HCT116 (cell line): ENCODE measurements around the gene EMD. TPM values are rescaled to one million over a fixed set of nuclear protein-coding genes. Genes with fewer than 3 reads are reported as not detected.

Experiments
- ATAC-seq: fragments of 200-7000 bp; cut with Tn5 transposase; 2 replicates; pipeline ENCODE4 v1.9.1; 2020; ENCODE audit warnings: mild to moderate bottlenecking, moderate library complexity
- BruUV-seq: library from RNA; stranded (reverse); fragments of 400-500 nt; replicated peaks from 2 replicates; lab custom pipeline; 2021; lab: Mats Ljungman, UMichigan
- CTCF ChIA-PET: fragments of 300-600 bp; sonication (Branson Sonifier 250); formaldehyde crosslinking; loops from one replicate; lab custom pipeline; 2021; ENCODE audit warnings: antibody characterized with exemption; lab: Charles Lee
- POLR2A ChIA-PET: fragments of 300-600, 350-600 bp; sonication (Branson Sonifier 250); formaldehyde crosslinking; loops from one replicate; lab custom pipeline; 2021; ENCODE audit warnings: antibody characterized with exemption; lab: Charles Lee
- RAD21 ChIA-PET, 2 experiments: fragments of 300-600 bp; sonication (Branson Sonifier 250); formaldehyde crosslinking; loops; one replicate each; lab custom pipeline; 2023; ENCODE audit warnings: low total read pairs in 2 of 2; ENCODE audit not compliant: uncharacterized antibody in 2 of 2, unreplicated experiment in 2 of 2, low non-redundant PET in 1 of 2; lab: Charles Lee
- DNase-seq: peaks from one replicate; pipeline ENCODE4 v3.0.0-alpha.2; 2010; ENCODE audit warnings: low read depth, low spot score
- H2AFZ ChIP-seq: fragments of 200-600 bp; shearing (Covaris generic), sonication (generic); 2 replicates; pipeline ENCODE4 v1.6.1; 2017; ENCODE audit warnings: low read depth, mixed run types, mixed read lengths, antibody characterized with exemption, low read length; ENCODE audit not compliant: poor library complexity, severe bottlenecking
- H3K27ac ChIP-seq: 2 replicates; pipeline ENCODE4 v1.5.1; 2012; ENCODE audit warnings: low read depth, low read length
- H3K27me3 ChIP-seq: fragments of 200-600 bp; sonication (generic); 2 replicates; pipeline ENCODE4 v1.6.1; 2016; ENCODE audit warnings: mixed run types, low read length, mixed read lengths; ENCODE audit not compliant: insufficient read depth
- H3K36me3 ChIP-seq, 2 experiments: fragments of 200-500 bp in 1 of 2; fragments of 200-600 bp in 1 of 2; sonication (Bioruptor generic) in 1 of 2; sonication (generic) in 1 of 2; 2 replicates each; pipeline versions ENCODE4 v1.5.1 to v1.6.1; 2014 to 2016; ENCODE audit warnings: low read length in 2 of 2, inconsistent platforms in 1 of 2, mixed read lengths in 1 of 2, mixed run types in 1 of 2; ENCODE audit not compliant: insufficient read depth in 2 of 2, control insufficient read depth in 1 of 2
- H3K4me1 ChIP-seq, 2 experiments: fragments of 200-600 bp in 1 of 2; sonication (generic) in 1 of 2; 2 replicates each; pipeline versions ENCODE4 v1.5.1 to v1.6.1; 2012 to 2017; ENCODE audit warnings: low read length in 2 of 2, inconsistent platforms in 1 of 2, mild to moderate bottlenecking in 1 of 2, mixed read lengths in 1 of 2, mixed run types in 1 of 2, moderate library complexity in 1 of 2; ENCODE audit not compliant: insufficient read depth in 2 of 2, control insufficient read depth in 1 of 2
- H3K4me2 ChIP-seq: fragments of 200-600 bp; sonication (generic); 2 replicates; pipeline ENCODE4 v1.6.1; 2017; ENCODE audit warnings: mixed run types, low read length, mixed read lengths
- H3K4me3 ChIP-seq, 2 experiments: fragments of 200-600 bp in 1 of 2; sonication (generic) in 1 of 2; replicated peaks in 1 of 2; 2 replicates each; pipeline ENCODE4 v1.5.1; 2011 to 2016; ENCODE audit warnings: low read length in 2 of 2, control low read depth in 1 of 2, low read depth in 1 of 2, mild to moderate bottlenecking in 1 of 2, mixed read lengths in 1 of 2, mixed run types in 1 of 2
- H3K79me2 ChIP-seq: fragments of 200-600 bp; sonication (generic); 2 replicates; pipeline ENCODE4 v1.6.1; 2017; ENCODE audit warnings: mild to moderate bottlenecking, mixed run types, low read length, moderate library complexity, mixed read lengths; ENCODE audit not compliant: insufficient read depth
- H3K9ac ChIP-seq: fragments of 200-600 bp; sonication (generic); 2 replicates; pipeline ENCODE4 v1.6.1; 2016; ENCODE audit warnings: low read length, mixed read lengths
- H3K9me2 ChIP-seq: fragments of 200-600 bp; sonication (generic), shearing (Covaris generic); 2 replicates; pipeline ENCODE4 v1.6.1; 2017; ENCODE audit warnings: mixed run types, mild to moderate bottlenecking, moderate library complexity; ENCODE audit not compliant: insufficient read depth
- H3K9me3 ChIP-seq, 2 experiments: fragments of 200-500 bp in 1 of 2; fragments of 200-600 bp in 1 of 2; sonication (Bioruptor generic) in 1 of 2; sonication (generic) in 1 of 2; 2 replicates each; pipeline ENCODE4 v1.6.1; 2014 to 2017; ENCODE audit warnings: low read length in 2 of 2, mixed read lengths in 2 of 2, inconsistent platforms in 1 of 2, low read depth in 1 of 2, mild to moderate bottlenecking in 1 of 2, mixed run types in 1 of 2, moderate library complexity in 1 of 2; ENCODE audit not compliant: control insufficient read depth in 1 of 2, insufficient read depth in 1 of 2
- H4K20me1 ChIP-seq: fragments of 200-600 bp; sonication (generic), shearing (Covaris generic); 2 replicates; pipeline ENCODE4 v1.6.1; 2017; ENCODE audit warnings: mixed run types, mild to moderate bottlenecking, moderate library complexity; ENCODE audit not compliant: insufficient read depth
- CBX3 ChIP-seq: IDR thresholded peaks from 2 replicates; pipeline ENCODE4 v1.6.1; 2012; ENCODE audit warnings: low read depth
- CEBPB ChIP-seq: IDR thresholded peaks from 2 replicates; pipeline ENCODE4 v1.6.1; 2012; ENCODE audit warnings: low read depth
- CTCF ChIP-seq, 3 experiments: fragments of 200-600 bp in 1 of 3; sonication (generic) in 1 of 3; IDR thresholded peaks in 2 of 3; conservative IDR thresholded peaks in 1 of 3; 2 replicates each; pipeline ENCODE4 v1.5.1; 2012 to 2017; ENCODE audit warnings: low read depth in 2 of 3, low read length in 2 of 3, antibody characterized with exemption in 1 of 3, borderline replicate concordance in 1 of 3, control low read depth in 1 of 3, mild to moderate bottlenecking in 1 of 3, mixed read lengths in 1 of 3, mixed run types in 1 of 3, moderate library complexity in 1 of 3; ENCODE audit not compliant: insufficient read depth in 1 of 3
- ELF1 ChIP-seq: IDR thresholded peaks from 2 replicates; pipeline ENCODE4 v1.6.1; 2012; ENCODE audit warnings: low read depth, borderline replicate concordance
- EZH2 ChIP-seq: fragments of 200-600 bp; sonication (generic); IDR thresholded peaks from 2 replicates; pipeline ENCODE4 v1.6.1; 2017; ENCODE audit warnings: antibody characterized with exemption, mixed run types
- EZH2phosphoT487 ChIP-seq: fragments of 200-600 bp; IDR thresholded peaks from 2 replicates; pipeline ENCODE4 v1.6.1; 2018; ENCODE audit warnings: antibody characterized with exemption, borderline replicate concordance
- JUND ChIP-seq: IDR thresholded peaks from 2 replicates; pipeline ENCODE4 v1.6.1; 2012
- POLR2A ChIP-seq: IDR thresholded peaks from 2 replicates; pipeline ENCODE4 v1.7.0; 2011; ENCODE audit warnings: borderline replicate concordance; ENCODE audit not compliant: insufficient read depth, insufficient read length; ENCODE audit errors: extremely low read depth
- POLR2AphosphoS5 ChIP-seq: IDR thresholded peaks from 2 replicates; pipeline ENCODE4 v1.6.1; 2011; ENCODE audit warnings: mild to moderate bottlenecking, low read depth, low read length, moderate library complexity
- RAD21 ChIP-seq: IDR thresholded peaks from 2 replicates; pipeline ENCODE4 v1.6.1; 2012; ENCODE audit warnings: low read depth, mild to moderate bottlenecking
- REST ChIP-seq: IDR thresholded peaks from 2 replicates; pipeline ENCODE4 v1.6.1; 2012; ENCODE audit warnings: low read depth
- SIN3A ChIP-seq: IDR thresholded peaks from 2 replicates; pipeline ENCODE4 v1.6.1; 2012; ENCODE audit warnings: low read depth
- SP1 ChIP-seq: IDR thresholded peaks from 2 replicates; pipeline ENCODE4 v1.6.1; 2012; ENCODE audit warnings: low read depth
- SRF ChIP-seq: IDR thresholded peaks from 2 replicates; pipeline ENCODE4 v1.6.1; 2012; ENCODE audit warnings: low read depth
- TCF7L2 ChIP-seq: IDR thresholded peaks from 2 replicates; pipeline ENCODE4 v1.7.0; 2011; ENCODE audit warnings: borderline replicate concordance, inconsistent platforms; ENCODE audit not compliant: insufficient read depth, insufficient read length; ENCODE audit errors: extremely low read depth
- YY1 ChIP-seq: IDR thresholded peaks from 2 replicates; pipeline ENCODE4 v1.6.1; 2011; ENCODE audit warnings: low read length, low read depth, moderate library complexity, mild to moderate bottlenecking; ENCODE audit not compliant: insufficient replicate concordance; ENCODE audit errors: extremely low read depth
- ZNF274 ChIP-seq: fragments of 200-500 bp; sonication (Bioruptor generic); IDR thresholded peaks from 2 replicates; pipeline ENCODE4 v1.6.1; 2014; ENCODE audit warnings: mild to moderate bottlenecking, low read depth, low read length, inconsistent platforms
- intact Hi-C: fragments of 100-400 bp; cut with micrococcal nuclease; formaldehyde crosslinking; loops from 2 replicates; pipeline ENCODE4 v1.10.0; 2022
- total RNA-seq: library from RNA; stranded (reverse); gene quantifications from one replicate; pipeline ENCODE4 v1.2.1, GENCODE V29; 2021; ENCODE audit not compliant: unreplicated experiment

Gene EMD
- total RNA-seq, 1 experiment from 2014 or later = 102 TPM

GRCh38 chrX:154354013-154354412, 25.1 kb upstream of the EMD start (continued):
- TF ChIP-seq REST = no peak

GRCh38 chrX:154354516-154354915, 24.6 kb upstream of the EMD start:
- no peaks in the 10 kb centered on the region for H3K9me2 ChIP-seq
- RAD21 ChIA-PET = no interaction called here
- H3K36me3 ChIP-seq = peaks cover 6 to 8% of the 10 kb centered on the region in 2 experiments; a peak in 2 of 4 replicates
- H4K20me1 ChIP-seq = no peaks in the 10 kb centered on the region
- DNase-seq = no peak
- CTCF ChIA-PET = no interaction called here
- no peaks in the 10 kb centered on the region; the same call in 1 of the 2 replicates for H3K79me2 ChIP-seq
- H3K4me1 ChIP-seq = no peaks in the 10 kb centered on the region
- no peak overlapping the region for H3K9ac ChIP-seq
- no TSS peak for BruUV-seq
- H3K27me3 ChIP-seq = no peaks in the 10 kb centered on the region
- no peak overlapping the region for H3K27ac ChIP-seq
- H3K9me3 ChIP-seq = no peaks in the 10 kb centered on the region
- no peak overlapping the region for H3K4me2 ChIP-seq
- no peak for ATAC-seq
- intact Hi-C loops = no loop called here
- POLR2A ChIA-PET = no interaction called here
- H2AFZ ChIP-seq = no peak overlapping the region
- TF ChIP-seq CBX3 (no peak), REST (no peak), RAD21 (no peak), EZH2 (no peak), SRF (no peak), ELF1 (no peak), EZH2phosphoT487 (no peak), JUND (no peak), CTCF (IDR thresholded peaks at IDR 0.05 in 2 of 3, conservative IDR thresholded peaks at IDR 0.05 in 1 of 3; ENCODE audit: borderline replicate concordance in 1 of 3, insufficient read depth in 1 of 3, low read depth in 2 of 3, low read length in 2 of 3) (no peak), CEBPB (no peak), SP1 (no peak), YY1 (no peak), TCF7L2 (no peak), POLR2AphosphoS5 (no peak), ZNF274 (no peak), POLR2A (no peak), SIN3A (no peak)
- TF ChIP-seq, all 23 proteins: peak for 0
- H3K4me3 ChIP-seq = no peak overlapping the region
